ENCODE results near the gene STXBP4. TPM values are rescaled to one million over a fixed set of nuclear protein-coding genes. Genes with fewer than 3 reads are reported as not detected.

Gene STXBP4, protein sequence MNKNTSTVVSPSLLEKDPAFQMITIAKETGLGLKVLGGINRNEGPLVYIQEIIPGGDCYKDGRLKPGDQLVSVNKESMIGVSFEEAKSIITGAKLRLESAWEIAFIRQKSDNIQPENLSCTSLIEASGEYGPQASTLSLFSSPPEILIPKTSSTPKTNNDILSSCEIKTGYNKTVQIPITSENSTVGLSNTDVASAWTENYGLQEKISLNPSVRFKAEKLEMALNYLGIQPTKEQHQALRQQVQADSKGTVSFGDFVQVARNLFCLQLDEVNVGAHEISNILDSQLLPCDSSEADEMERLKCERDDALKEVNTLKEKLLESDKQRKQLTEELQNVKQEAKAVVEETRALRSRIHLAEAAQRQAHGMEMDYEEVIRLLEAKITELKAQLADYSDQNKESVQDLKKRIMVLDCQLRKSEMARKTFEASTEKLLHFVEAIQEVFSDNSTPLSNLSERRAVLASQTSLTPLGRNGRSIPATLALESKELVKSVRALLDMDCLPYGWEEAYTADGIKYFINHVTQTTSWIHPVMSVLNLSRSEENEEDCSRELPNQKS
- total RNA-seq: 10 to 100 TPM; 20.4 to 22.8 TPM
- 1 to 10 TPM; 5.1 to 7.0 TPM for polyA plus RNA-seq (ENCODE audit: insufficient read length in 2 of 2)
- long read RNA-seq, donor 1: 0 reads
- long read RNA-seq, donor 2: 0 reads
- long read RNA-seq, donor 3, full-length matches to known transcripts: 1 of 1 reads
- long read RNA-seq, donor 3, partial matches to known transcripts: 0 of 1 reads
- long read RNA-seq, donor 3, other reads (novel, unspliced or antisense): 0 of 1 reads
- long read RNA-seq, donor 4: 0 reads

DNA sequence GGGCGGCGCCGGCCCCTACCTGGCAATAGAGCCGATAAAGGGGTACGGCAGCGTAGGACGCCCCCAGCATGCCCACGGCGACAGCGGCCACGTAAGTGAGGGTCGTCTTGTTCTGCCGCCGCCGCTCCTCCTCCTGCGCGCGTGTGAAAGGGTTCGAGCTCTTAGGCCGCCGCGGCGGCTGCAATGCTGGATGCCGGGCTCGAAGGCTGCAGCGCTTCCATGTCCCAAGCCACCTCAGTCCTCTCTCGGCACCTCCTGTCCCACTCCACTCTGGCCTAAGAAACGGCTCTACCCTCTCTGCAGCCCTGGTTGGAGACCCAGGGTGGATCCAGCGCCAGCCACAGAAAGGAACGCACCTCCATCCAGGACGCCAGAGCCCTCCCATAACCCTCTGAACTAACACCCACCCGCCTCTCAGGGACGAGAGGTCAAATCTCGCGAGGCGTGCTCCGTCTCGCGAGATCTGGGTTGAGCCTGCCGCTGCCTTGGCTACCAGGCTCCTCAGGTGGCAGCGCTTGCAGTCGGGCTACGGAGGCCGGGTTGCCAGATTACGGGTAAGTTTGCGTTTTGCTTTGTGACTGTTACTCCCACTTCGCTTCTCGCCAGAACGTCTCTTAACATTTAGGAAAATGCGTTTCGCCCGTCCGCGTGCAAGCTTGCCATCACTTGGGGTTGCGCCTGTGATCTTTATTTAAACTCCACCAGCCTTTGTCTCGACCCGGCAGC is at the start of gene STXBP4, which contains the start of gene COX11:
STXBP4 (plus strand) TSS at position 504 of the 726 bp plus-strand sequence. CDS start 17,455 bp downstream, outside the sequence.
COX11 (minus strand) TSS at position 393 of the 726 bp plus-strand sequence; CDS start at position 385, 8 bp downstream.
- no peaks in the 10 kb centered on the region for H3K9me3 ChIP-seq (ENCODE audit: control insufficient read depth, insufficient read depth, low read length)
- no peaks in the 10 kb centered on the region for H3K27me3 ChIP-seq (ENCODE audit: control insufficient read depth, insufficient read depth, low read length)
- H3K4me1 ChIP-seq (ENCODE audit: control insufficient read depth, insufficient read depth, low read length): no peaks in the 10 kb centered on the region
- H3K27ac ChIP-seq (ENCODE audit: low read depth, low read length): peak within 1 kb of the TSS; percentile 93
- H3K36me3 ChIP-seq (ENCODE audit: control insufficient read depth, insufficient read depth, low read length): no peaks in the 10 kb centered on the region
- DNase-seq (ENCODE audit: low read depth in 4 of 6, low spot score in 6 of 6): peak; percentile 97 to 99 (median 98)
- H3K4me3 ChIP-seq (ENCODE audit: low read depth, low read length): peak within 1 kb of the TSS; percentile 90
- under 1% methylated on average over 57 of the region's 57 CpGs for WGBS (ENCODE audit: insufficient coverage)

DNA sequence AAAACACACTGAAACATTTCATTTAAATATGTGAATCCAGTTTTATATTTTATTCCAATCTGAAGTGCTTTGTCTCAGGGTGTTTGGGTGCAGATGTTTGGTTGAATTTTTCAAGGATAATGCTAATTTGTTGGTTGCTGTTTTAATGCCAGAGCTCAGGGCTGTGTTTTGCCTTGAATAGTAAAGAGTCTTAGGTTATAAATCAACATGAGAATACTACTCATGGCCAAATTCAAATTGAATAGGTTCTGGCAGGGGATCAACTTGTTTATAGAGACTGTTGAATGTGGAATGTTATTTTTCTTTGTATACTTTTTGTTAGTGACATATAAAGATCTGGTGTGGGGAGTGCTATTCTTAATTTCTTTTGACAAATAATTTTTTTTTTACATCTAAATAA is 49.1 kb upstream of the STXBP4 start:
- H3K4me3 ChIP-seq (ENCODE audit: low read depth, low read length): no peak overlapping the region
- no peaks in the 10 kb centered on the region for H3K27me3 ChIP-seq (ENCODE audit: control insufficient read depth, insufficient read depth, low read length)
- peak in 2 of 6 donors; percentile 32 to 41 for DNase-seq (ENCODE audit: low read depth in 4 of 6, low spot score in 6 of 6)
- no peaks in the 10 kb centered on the region for H3K36me3 ChIP-seq (ENCODE audit: control insufficient read depth, insufficient read depth, low read length)
- H3K9me3 ChIP-seq (ENCODE audit: control insufficient read depth, insufficient read depth, low read length): no peaks in the 10 kb centered on the region
- peaks cover 6% of the 10 kb centered on the region for H3K4me1 ChIP-seq (ENCODE audit: control insufficient read depth, insufficient read depth, low read length)
- no peak overlapping the region for H3K27ac ChIP-seq (ENCODE audit: low read depth, low read length)

DNA sequence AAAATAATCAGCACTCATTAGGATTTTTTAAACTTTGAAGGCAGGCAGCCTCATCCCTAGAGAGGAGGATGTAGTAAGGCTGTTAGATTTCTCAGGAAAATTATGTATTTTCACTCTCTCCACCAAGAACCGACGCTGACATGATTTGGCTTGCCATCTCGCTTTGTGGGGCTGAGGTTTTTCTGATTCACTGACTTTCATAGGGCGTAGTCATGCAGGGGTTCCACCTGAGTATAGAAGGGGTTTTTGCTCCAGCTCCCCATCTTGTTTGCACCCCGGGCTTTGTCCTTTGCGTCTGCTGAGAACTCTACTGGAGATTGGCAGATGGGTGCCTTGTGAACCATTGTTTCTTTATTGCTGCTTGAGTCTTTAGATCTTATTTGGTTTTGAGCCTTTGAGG is 47.7 kb upstream of the STXBP4 start:
- no peaks in the 10 kb centered on the region for H3K9me3 ChIP-seq (ENCODE audit: control insufficient read depth, insufficient read depth, low read length)
- no peak for DNase-seq (ENCODE audit: low read depth in 4 of 6, low spot score in 6 of 6)
- peaks cover 6% of the 10 kb centered on the region for H3K4me1 ChIP-seq (ENCODE audit: control insufficient read depth, insufficient read depth, low read length)
- WGBS (ENCODE audit: insufficient coverage): 90% methylated on average over 1 of the region's 6 CpGs
- H3K4me3 ChIP-seq (ENCODE audit: low read depth, low read length): no peak overlapping the region
- no peak overlapping the region for H3K27ac ChIP-seq (ENCODE audit: low read depth, low read length)
- H3K27me3 ChIP-seq (ENCODE audit: control insufficient read depth, insufficient read depth, low read length): no peaks in the 10 kb centered on the region
- H3K36me3 ChIP-seq (ENCODE audit: control insufficient read depth, insufficient read depth, low read length): no peaks in the 10 kb centered on the region

DNA sequence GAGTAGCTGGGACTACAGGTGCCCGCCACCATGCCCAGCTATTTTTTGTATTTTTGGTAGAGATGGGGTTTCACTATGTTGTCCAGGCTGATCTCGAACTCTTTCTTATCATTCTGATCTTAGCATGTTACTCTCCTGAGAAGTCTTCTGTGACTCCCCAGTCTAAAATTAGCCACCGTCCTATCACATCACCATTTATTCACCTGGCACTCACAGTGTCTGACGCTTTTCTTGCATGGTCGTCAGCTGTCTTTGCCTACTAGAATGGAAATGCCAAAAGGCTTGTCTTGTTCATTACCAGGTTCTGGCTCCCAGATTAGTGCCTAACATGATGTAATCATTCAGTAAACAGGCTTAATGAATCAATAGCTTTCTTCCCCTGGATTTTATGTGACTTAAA is 44.2 kb upstream of the STXBP4 start:
- H3K9me3 ChIP-seq (ENCODE audit: control insufficient read depth, insufficient read depth, low read length): no peaks in the 10 kb centered on the region
- H3K4me3 ChIP-seq (ENCODE audit: low read depth, low read length): no peak overlapping the region
- WGBS (ENCODE audit: insufficient coverage): 90% methylated on average over 4 of the region's 5 CpGs
- no peak for DNase-seq (ENCODE audit: low read depth in 4 of 6, low spot score in 6 of 6)
- H3K27me3 ChIP-seq (ENCODE audit: control insufficient read depth, insufficient read depth, low read length): no peaks in the 10 kb centered on the region
- no peaks in the 10 kb centered on the region for H3K36me3 ChIP-seq (ENCODE audit: control insufficient read depth, insufficient read depth, low read length)
- H3K27ac ChIP-seq (ENCODE audit: low read depth, low read length): no peak overlapping the region
- H3K4me1 ChIP-seq (ENCODE audit: control insufficient read depth, insufficient read depth, low read length): peaks cover 6% of the 10 kb centered on the region

DNA sequence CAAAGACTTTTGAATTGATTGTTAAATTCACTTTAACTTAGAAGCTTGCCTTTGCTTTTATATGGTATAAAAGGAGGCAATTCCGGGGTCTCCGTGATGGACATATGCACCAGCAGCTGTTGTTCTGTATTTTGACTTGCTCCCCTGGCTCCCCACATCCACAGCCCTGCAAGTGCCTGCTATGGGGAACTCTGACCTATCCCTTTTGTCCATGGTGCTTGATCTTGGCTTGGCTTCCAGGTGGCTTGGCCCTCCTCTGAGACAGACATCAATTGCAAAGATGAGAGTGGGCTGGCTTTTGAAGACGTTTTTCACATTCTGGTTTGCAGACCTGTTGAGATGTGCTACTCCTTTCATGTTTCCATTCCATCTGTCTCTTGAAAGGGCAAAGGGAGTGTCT is 41.0 kb upstream of the STXBP4 start:
- H3K9me3 ChIP-seq (ENCODE audit: control insufficient read depth, insufficient read depth, low read length): no peaks in the 10 kb centered on the region
- no peak overlapping the region for H3K4me3 ChIP-seq (ENCODE audit: low read depth, low read length)
- peaks cover 3% of the 10 kb centered on the region for H3K36me3 ChIP-seq (ENCODE audit: control insufficient read depth, insufficient read depth, low read length)
- no peaks in the 10 kb centered on the region for H3K27me3 ChIP-seq (ENCODE audit: control insufficient read depth, insufficient read depth, low read length)
- no peak overlapping the region for H3K27ac ChIP-seq (ENCODE audit: low read depth, low read length)
- H3K4me1 ChIP-seq (ENCODE audit: control insufficient read depth, insufficient read depth, low read length): no peaks in the 10 kb centered on the region
- no peak for DNase-seq (ENCODE audit: low read depth in 4 of 6, low spot score in 6 of 6)
- no CpG with 5 or more reads among the region's 3 CpGs for WGBS (ENCODE audit: insufficient coverage)

DNA sequence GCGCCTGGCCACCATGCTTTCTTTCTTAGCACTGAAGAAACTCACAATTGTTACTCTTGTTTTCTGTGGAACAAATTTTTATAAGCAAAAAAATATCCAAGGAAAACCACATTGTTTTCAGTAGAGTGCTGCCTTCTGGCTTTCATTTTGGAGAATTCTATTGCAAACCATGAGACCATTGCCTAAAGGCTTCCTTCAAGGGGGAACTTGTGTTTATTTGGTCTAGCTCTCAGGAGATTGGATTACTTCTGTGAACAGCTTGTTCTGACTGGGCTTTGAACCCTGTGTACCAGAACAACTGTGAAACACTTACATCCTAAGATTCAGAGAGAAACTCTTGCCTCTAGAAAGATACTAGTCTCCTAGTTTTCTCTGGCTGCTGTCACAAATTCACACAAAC is 35.9 kb upstream of the STXBP4 start:
- Histone ChIP-seq H3K9me3 (ENCODE audit: control insufficient read depth, insufficient read depth, low read length) (no peaks in the 10 kb centered on the region), H3K4me3 (ENCODE audit: low read depth, low read length) (no peak overlapping the region), H3K36me3 (ENCODE audit: control insufficient read depth, insufficient read depth, low read length) (peaks cover 8% of the 10 kb centered on the region), H3K27me3 (ENCODE audit: control insufficient read depth, insufficient read depth, low read length) (no peaks in the 10 kb centered on the region), H3K27ac (ENCODE audit: low read depth, low read length) (no peak overlapping the region), H3K4me1 (ENCODE audit: control insufficient read depth, insufficient read depth, low read length) (no peaks in the 10 kb centered on the region)
- no peak for DNase-seq (ENCODE audit: low read depth in 4 of 6, low spot score in 6 of 6)
- 100% methylated on average over 1 of the region's 1 CpG for WGBS (ENCODE audit: insufficient coverage)

DNA sequence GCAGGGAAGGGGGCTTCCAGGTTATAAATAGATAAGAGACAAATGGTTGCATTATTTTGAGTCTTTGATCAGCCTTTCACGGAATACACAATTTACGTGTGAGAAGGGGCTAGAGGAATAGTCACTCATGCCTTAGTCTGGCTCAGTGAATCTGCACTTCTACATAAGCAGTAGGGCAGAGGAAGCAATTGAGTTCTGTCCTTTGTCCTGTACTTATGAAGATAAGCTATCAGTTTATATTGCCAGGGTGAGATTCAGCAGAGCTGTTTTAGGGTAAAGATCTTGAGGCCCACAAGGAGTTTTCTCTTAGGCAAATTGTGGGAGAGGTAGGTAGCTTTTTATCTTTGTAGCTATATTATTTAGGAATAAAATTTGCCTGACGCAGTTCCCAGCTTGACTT is 34.6 kb upstream of the STXBP4 start:
- Histone ChIP-seq H3K4me1 (ENCODE audit: control insufficient read depth, insufficient read depth, low read length) (no peaks in the 10 kb centered on the region), H3K27ac (ENCODE audit: low read depth, low read length) (no peak overlapping the region), H3K9me3 (ENCODE audit: control insufficient read depth, insufficient read depth, low read length) (no peaks in the 10 kb centered on the region), H3K27me3 (ENCODE audit: control insufficient read depth, insufficient read depth, low read length) (no peaks in the 10 kb centered on the region), H3K4me3 (ENCODE audit: low read depth, low read length) (no peak overlapping the region), H3K36me3 (ENCODE audit: control insufficient read depth, insufficient read depth, low read length) (peaks cover 8% of the 10 kb centered on the region)
- 100% methylated on average over 2 of the region's 3 CpGs for WGBS (ENCODE audit: insufficient coverage)
- no peak for DNase-seq (ENCODE audit: low read depth in 4 of 6, low spot score in 6 of 6)

DNA sequence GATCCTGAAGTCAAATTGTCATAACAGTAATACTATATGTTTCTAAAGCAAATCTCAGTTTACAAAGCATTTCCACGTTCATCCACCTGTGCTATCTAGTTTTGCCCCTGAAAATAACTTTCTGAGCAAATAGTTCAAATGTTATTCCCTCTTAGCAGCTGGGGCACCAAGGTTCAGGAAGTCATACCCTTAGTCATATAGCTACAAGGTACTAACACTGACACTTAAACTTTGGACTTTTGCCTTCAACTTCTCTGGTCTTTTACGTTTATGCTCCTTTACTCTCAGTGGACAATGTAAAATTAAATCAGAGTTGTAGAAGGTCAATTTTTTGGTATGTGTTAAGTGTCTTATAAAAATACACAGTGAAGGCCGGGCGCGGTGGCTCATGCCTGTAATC is 33.1 kb upstream of the STXBP4 start:
- Histone ChIP-seq H3K9me3 (ENCODE audit: control insufficient read depth, insufficient read depth, low read length) (no peaks in the 10 kb centered on the region), H3K36me3 (ENCODE audit: control insufficient read depth, insufficient read depth, low read length) (peaks cover 5% of the 10 kb centered on the region), H3K4me1 (ENCODE audit: control insufficient read depth, insufficient read depth, low read length) (no peaks in the 10 kb centered on the region), H3K27me3 (ENCODE audit: control insufficient read depth, insufficient read depth, low read length) (no peaks in the 10 kb centered on the region), H3K27ac (ENCODE audit: low read depth, low read length) (no peak overlapping the region), H3K4me3 (ENCODE audit: low read depth, low read length) (no peak overlapping the region)
- DNase-seq (ENCODE audit: low read depth in 4 of 6, low spot score in 6 of 6): no peak
- WGBS (ENCODE audit: insufficient coverage): 89% methylated on average over 1 of the region's 5 CpGs

DNA sequence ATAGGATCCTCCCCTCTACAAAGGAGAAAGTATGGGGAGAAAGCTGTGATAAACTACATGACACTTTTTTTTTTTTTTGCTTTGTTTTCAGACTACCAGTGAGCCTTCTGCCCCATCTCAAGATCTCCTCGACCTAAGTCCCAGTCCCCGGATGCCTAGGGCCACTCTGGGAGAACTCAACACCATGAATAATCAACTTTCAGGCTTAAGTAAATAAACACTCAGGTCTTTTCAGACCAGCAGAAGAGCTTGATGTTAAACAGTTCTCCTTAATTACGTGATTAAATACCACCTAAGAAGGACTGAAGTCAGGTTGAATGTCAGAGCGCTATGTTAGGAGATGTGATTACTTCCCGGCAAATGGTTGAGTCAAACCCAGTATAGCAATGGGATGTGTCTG is 31.5 kb upstream of the STXBP4 start:
- no peaks in the 10 kb centered on the region for H3K9me3 ChIP-seq (ENCODE audit: control insufficient read depth, insufficient read depth, low read length)
- no peaks in the 10 kb centered on the region for H3K4me1 ChIP-seq (ENCODE audit: control insufficient read depth, insufficient read depth, low read length)
- DNase-seq (ENCODE audit: low read depth in 4 of 6, low spot score in 6 of 6): no peak
- H3K27ac ChIP-seq (ENCODE audit: low read depth, low read length): no peak overlapping the region
- no peaks in the 10 kb centered on the region for H3K27me3 ChIP-seq (ENCODE audit: control insufficient read depth, insufficient read depth, low read length)
- WGBS (ENCODE audit: insufficient coverage): 87% methylated on average over 2 of the region's 5 CpGs
- no peak overlapping the region for H3K4me3 ChIP-seq (ENCODE audit: low read depth, low read length)
- H3K36me3 ChIP-seq (ENCODE audit: control insufficient read depth, insufficient read depth, low read length): peaks cover 5% of the 10 kb centered on the region
